AG09309 (cell line): ENCODE results near the gene CAMK1.
A peak's percentile ranks its signal among the peaks of the same experiment; 100 is the strongest.
"Not testable (repeated sequence)": the region's sequence is repeated elsewhere in the genome, so short reads cannot be mapped to it uniquely, and the experiment has no call there.

Experiments
- DNase-seq: peaks from one replicate; pipeline ENCODE4 v3.0.0-alpha.2; 2010; ENCODE audit warnings: low read depth
- H3K4me3 ChIP-seq: 2 replicates; pipeline ENCODE4 v1.5.1; 2011; ENCODE audit warnings: mild to moderate bottlenecking, low read depth, low read length, moderate library complexity; ENCODE audit not compliant: control insufficient read depth
- CTCF ChIP-seq: IDR thresholded peaks from 2 replicates; pipeline ENCODE4 v1.5.1; 2011; ENCODE audit warnings: mild to moderate bottlenecking, low read depth, low read length, inconsistent platforms; ENCODE audit not compliant: insufficient read depth, control insufficient read depth; ENCODE audit errors: missing control alignments

The CAMK1 gene

DNA sequence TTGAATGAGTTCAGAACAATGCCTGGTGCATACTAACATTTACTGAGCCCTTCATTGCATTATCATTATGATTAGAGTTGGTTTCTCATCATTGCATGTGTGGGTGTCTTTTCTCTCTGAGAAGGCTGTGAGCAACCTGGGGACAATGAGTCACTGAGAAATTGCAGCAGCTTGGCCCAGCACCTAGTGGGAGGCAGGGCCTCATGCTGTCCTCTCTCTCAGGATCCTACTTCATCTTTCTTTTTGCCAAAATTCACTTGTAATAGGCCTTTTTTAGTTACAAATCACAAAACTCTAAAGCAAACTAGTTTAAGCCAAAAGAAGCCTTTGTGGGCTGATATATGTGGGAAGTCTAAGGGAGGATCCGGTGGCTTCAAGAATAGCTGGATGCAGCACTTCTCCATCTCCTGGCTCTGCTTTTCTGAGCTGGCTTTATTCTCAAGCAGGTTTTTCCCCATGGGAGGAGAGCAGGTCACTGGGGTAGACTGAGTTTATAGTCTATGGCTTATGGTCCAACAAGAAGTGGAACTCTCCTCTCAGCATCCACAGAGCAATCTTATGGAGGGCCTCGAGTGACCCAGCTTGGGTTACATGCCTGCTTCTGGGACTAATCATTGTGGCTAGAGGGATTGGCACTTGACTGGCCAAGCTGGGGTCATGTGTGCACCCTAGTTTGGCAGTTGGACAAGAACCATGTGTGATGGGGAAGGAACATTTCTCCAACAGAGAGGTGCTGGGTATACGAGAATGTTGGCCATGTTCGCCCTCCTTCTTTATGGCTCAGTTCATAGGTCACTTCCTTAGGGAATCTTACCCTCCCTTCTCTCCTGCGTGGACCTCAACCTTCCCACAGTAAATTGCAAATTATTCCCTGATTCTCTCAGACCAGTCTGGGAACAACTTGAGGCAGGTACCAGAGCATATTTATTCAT is 8.7 kb upstream of the CAMK1 start:
- H3K4me3 ChIP-seq: no peak overlapping the region
- peak; percentile 28 for DNase-seq
- TF ChIP-seq CTCF: no peak

DNA sequence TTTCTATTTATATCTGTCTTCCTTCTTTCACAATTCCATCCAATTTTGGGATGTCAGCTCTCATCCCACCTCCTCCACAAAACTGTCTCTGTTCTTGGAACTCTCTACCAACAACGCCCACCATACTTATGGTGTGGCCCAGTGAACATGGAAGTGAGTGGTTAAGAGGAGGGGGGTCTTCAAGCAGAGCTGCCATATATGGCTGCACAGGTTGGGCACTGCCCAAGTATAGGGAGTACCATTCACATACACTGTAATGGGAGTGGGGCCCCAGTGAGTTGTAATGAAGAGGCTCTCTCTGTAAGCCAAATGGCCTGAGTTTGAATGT is 7.9 kb upstream of the CAMK1 start:
- no peak for TF ChIP-seq CTCF
- no peak overlapping the region for H3K4me3 ChIP-seq
- no peak for DNase-seq

GRCh38 chr3:9776896-9777693 is 7.3 kb upstream of the CAMK1 start:
- H3K4me3 ChIP-seq: no peak overlapping the region
- no peak for TF ChIP-seq CTCF
- no peak for DNase-seq

GRCh38 chr3:9771007-9771406 is 1.3 kb upstream of the CAMK1 start:
- not testable (repeated sequence) for DNase-seq, H3K4me3 ChIP-seq

DNA sequence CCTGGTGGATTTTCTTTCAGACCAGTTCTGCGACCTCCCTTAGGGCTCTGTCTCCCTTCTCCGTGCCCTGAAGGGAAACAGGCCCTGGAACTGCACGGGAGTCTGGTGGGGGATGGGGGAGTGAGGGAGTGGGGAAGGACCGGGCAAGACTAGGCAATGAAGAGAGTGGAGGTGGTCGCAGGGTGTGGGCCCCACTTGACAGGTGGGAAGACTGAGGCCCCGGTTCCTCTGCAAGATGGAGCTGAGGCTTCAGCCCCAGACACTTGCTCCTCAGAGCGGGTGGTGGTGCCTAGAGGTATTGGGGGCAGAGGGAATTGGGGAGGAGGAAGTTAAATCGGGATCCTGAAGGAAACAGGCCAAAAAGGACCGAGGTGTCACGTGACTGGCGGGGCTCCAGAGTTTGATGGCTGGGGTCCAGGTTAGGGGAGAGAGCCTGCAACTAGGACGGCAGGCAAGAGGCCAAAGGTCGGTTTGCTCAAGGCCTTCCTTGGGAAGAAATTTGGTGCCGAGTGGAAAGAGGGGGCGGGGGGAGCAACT is 597 bp upstream of the CAMK1 start:
- H3K4me3 ChIP-seq: peak overlapping the region; percentile 68
- DNase-seq: no peak
- TF ChIP-seq CTCF: no peak

DNA sequence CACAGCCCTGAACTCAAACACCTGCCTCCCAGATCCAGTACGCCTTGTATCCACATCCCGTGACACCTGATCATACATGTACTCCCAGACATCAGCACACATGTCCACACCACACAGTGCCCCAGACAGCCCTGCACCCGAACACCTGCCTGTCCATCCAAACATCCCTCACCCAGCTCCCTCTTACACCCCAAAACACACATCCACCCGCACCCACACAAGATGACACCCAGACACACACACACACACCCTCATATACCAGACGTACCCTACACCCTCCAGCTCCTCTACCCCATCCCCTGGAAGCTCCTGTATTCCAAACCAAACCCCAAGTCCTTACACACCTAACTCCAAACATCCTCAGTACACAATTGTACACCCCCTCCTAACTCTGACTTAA is 735 bp downstream of the CAMK1 start:
- no peak for DNase-seq
- no peak for TF ChIP-seq CTCF
- peak overlapping the region; percentile 68 for H3K4me3 ChIP-seq
